GM12873 (cell line): Measurements from ENCODE around the gene PTPRG.

Experiments used
- TF ChIP-seq, protein P1 (sequence below): IDR thresholded peaks from 2 replicates; pipeline ENCODE4 v1.5.1; 2012; ENCODE audit warnings: low read depth, mild to moderate bottlenecking, moderate library complexity, low read length, control low read depth; ENCODE audit not compliant: insufficient read depth; ENCODE audit errors: missing control alignments

PTPRG gene

DNA sequence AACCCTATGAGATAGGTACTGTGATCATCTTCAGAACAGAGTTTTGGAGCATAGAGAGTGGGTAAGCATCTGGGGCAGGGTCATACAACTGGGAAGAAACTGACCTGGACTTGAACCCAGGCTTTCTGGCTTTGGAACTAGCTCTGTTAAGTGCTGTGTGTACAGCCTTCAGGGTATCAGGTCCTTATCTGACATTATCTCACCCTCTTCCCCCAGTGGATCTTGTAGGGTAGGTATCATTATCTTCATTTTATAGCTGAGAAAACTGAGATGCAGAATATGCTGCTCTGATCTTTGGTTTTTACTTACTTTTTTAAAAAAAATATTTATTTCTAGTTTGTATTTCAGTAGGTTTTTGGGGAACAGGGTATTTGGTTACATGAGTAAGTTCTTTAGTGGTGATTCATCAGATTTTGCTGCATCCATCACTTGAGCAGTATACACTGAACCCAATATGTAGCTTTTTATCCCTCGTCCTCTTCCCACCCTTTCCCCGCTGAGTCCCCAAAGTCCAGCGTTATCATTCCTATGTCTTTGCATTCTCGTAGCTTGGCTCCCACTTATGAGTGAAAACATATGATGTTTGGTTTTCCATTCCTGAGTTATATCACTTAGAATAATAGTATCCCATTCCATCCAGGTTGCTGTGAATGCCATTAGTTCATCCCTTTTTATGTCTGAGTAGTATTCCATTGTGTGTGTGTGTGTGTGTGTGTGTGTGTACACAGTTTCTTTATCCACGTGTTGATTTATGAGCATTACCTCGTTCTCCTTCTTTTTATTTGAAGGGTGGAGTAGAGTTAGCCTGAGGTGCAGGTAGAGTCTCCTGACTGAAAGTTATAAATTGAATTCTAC is 271.2 kb downstream of the PTPRG start:
- TF ChIP-seq, protein P1, sequence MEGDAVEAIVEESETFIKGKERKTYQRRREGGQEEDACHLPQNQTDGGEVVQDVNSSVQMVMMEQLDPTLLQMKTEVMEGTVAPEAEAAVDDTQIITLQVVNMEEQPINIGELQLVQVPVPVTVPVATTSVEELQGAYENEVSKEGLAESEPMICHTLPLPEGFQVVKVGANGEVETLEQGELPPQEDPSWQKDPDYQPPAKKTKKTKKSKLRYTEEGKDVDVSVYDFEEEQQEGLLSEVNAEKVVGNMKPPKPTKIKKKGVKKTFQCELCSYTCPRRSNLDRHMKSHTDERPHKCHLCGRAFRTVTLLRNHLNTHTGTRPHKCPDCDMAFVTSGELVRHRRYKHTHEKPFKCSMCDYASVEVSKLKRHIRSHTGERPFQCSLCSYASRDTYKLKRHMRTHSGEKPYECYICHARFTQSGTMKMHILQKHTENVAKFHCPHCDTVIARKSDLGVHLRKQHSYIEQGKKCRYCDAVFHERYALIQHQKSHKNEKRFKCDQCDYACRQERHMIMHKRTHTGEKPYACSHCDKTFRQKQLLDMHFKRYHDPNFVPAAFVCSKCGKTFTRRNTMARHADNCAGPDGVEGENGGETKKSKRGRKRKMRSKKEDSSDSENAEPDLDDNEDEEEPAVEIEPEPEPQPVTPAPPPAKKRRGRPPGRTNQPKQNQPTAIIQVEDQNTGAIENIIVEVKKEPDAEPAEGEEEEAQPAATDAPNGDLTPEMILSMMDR: no peak

DNA sequence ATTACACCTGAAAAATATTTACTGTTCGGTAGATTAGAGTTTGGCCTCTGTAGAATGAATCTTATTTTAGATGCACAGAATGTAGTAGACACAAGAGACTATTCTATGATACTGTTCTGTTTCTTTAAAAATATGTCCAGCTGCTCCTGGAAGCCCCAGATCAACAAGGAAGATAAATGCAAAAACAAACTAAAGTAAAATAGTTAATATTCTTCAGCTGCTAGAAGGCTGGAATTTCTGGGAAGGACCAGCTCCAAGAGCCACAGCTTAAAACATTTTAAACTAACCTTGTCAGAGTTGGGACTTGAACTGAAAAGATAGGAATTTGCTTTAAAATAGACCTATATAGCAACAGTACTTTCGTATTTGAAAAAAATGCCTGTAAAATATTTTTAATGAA is 277.9 kb downstream of the PTPRG start:
- TF ChIP-seq, protein P1: no peak

DNA sequence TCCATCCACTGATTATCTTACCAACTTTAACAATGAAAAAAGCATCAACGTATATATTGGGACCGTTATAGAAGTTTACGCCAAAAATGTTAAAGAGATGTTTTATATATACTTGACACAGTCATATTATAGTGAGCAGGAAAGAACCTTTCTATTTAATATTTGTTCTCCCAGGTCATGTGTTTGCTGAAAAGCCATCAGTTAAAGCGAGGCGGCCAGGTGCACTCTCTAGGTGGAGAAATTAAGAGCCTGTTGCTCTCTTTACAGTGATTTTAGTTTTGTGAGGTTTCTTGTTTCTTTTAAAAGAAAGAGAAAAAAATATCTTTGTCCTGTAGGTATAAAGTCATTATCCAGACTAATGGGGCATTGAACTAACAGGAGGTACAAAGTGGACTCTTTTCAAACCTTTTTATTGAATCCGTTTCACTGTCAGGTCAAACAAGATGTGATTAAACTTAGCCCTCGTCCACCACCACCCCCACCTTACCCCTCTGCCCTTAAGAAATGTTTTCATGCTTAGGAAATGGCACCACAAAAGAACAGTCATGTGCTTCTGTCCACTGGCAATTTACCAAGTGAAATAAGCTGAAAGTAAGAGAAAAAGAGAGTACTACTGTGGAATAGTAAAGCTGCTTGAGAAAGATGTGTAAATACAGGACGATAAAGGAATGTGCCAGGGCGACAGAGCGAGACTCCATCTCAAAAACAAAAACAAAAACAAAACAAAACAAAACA is 279.9 kb downstream of the PTPRG start:
- TF ChIP-seq, protein P1: no peak

DNA sequence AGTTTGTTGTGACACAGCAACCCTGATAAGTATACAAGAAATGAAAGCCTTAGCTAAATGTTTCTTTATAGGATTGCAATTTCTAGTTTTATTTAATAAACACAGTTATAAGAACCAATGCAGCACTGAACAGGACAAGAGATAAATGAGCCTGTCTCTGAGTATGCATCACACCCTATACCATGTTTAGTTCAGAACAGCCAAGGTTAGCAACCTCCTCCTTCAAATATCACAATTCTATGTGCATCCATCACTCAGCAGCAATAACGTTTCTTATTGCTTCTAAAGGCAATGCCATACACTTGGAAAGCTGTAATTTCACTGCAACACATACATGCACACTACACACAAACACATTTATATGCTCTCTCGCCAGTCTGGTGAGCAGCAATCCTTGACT is 280.6 kb downstream of the PTPRG start:
- TF ChIP-seq, protein P1: no peak

DNA sequence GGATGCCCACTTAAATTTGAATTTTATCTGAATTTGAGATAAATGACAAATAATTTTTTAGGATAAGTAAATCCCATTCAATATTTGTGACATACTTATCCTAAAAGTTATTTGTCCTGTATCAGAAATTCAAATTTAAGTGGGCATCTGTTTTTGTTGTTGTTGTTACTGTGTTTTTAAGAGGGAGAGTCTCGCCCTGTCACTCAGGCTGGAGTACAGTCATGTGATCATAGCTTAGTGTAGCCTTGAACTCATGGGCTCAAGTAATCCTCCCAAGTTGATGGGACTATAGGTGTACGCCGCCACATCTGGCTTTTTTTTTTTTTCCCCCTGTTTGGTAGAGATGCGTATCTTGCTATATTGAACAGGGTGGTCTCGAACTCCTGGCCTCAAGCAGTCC is 283.0 kb downstream of the PTPRG start:
- TF ChIP-seq, protein P1: no peak

DNA sequence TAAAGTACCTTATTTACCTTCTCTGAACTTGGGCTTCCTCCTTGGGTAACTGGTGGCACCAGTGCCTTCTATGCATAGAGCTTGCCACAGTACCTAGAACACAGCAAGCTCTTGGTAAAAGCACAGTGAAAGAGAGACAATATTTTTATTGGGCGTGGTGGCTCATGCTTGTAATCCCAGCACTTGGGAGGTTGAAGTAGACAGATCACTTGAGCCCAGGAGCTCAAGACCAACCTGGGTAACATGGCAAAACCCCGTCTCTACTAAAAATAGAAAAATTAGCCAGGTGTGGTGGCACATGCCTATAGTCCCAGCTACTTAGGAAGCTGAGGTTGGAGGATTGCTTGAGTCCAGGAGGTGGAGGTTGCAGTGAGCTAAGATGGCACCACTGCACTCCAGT is 285.1 kb downstream of the PTPRG start:
- TF ChIP-seq, protein P1: no peak

DNA sequence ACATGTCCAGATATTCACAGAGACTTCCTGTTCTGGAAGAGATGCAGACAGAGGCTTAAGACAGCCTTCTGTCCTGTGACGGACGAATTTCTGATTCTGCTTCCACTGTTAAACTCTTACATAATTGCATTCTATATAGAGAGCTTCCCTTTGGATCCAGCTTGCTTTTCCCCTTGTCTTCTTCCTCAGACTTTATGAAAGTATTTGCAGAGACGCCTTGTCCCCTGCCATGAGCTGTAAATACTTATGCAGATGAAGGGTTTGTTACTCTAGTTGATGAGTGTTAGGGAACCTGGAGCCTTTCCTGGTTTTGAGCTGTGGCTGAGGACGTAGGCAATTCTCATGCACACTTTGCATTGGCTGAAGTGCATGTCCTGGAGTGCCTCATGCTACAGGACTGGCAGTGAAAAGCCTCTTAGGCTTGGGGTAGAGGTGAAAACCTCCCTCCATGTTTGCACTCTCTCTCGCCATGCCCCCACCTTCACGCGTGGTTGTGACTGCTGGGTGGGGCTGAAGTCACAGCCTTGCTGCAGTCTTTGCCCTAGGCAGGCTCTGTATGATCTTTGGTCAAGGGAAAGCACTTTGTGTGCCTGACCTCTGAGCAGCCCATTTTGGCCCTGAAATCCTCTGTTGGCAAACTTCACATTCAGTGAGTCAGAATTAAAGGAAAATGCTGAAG is 286.6 kb downstream of the PTPRG start:
- TF ChIP-seq, protein P1: no peak
